ENCODE results near the gene CFAP45.
A peak's percentile ranks its signal among the peaks of the same experiment; 100 is the strongest.
"Not testable (repeated sequence)": the region's sequence is repeated elsewhere in the genome, so short reads cannot be mapped to it uniquely, and the experiment has no call there.

The CFAP45 gene

GRCh38 chr1:159906960-159907359 lies 7.0 kb upstream of the CFAP45 start:
- DNase-seq (ENCODE audit: low read depth in 3 of 3) = no peak

GRCh38 chr1:159904036-159904435 lies 4.1 kb upstream of the CFAP45 start:
- DNase-seq (ENCODE audit: low read depth in 3 of 3) = not testable (repeated sequence)

GRCh38 chr1:159902541-159902940 lies 2.6 kb upstream of the CFAP45 start:
- no peak for DNase-seq (ENCODE audit: low read depth in 3 of 3)

DNA sequence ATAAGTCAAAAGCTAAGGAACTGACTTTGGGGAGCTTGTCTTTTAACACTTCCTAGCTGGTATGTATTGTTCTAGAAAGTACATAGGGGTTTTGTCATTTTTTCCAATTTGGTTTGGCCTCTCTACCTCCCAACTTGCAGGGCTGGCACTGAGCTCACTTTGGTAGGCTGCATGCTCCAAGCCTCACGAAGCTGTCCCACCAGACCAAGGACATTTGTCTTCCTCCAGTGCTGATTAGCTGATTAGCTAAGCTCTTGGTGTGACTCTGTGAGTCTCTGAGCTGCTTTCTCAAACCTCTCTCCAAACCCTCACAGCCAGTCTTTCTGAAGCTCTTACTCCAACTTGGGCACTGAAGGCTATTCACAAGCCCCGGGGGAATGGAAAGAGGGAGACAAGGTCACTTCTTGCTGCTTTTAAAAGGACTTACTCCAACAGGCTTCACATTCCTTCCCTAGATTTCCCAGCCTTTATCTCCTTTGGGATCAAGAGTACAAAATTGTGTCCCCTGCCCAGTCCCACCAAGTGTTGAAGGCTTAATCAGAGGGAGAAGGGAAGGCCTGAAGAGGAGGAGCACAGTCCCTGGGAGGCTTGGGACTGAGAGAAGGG lies 893 bp upstream of the CFAP45 start:
- no peak for DNase-seq (ENCODE audit: low read depth in 3 of 3)

DNA sequence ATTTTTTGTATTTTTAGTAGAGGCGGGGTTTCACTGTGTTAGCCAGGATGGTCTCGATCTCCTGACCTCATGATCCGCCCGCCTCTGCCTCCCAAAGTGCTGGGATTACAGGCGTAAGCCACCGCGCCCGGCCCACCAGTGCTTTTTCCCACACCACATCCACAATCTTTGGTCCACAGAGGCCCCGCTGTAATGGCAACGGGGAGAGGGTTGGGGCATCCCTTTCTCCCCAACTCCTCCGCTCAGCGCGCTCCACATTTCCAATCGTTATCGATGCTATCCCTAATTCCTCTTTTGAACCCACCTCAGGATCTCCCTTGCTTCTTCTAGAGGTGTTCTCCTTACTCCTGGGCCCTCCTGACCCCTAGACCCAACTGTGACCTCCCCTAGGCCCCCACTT lies 331 bp downstream of the CFAP45 start:
- DNase-seq (ENCODE audit: low read depth in 3 of 3) = not testable (repeated sequence)

GRCh38 chr1:159898527-159898926 lies 1.4 kb downstream of the CFAP45 start:
- DNase-seq (ENCODE audit: low read depth in 3 of 3) = no peak

DNA sequence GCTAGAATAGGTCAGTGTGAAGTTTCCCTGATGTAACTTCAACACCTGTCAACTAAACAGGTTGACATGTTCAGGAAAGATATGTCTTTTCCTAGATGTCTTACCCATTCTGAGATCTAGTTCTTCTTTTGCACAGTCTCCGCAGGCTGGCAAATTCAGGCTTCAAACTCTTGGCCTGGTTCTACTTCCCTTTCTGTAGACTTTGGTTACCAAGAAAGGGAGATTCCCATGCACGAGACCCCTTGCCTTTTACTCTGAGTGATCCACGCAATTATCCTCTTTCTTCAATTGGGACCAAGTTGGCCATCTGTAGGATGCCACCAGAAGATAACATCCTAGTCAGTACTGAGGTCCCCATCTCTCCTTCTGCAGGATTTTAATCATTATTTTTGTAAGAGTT lies 2.0 kb downstream of the CFAP45 start:
- no peak for DNase-seq (ENCODE audit: low read depth in 3 of 3)

- no peak for DNase-seq (ENCODE audit: low read depth in 3 of 3)
These were observed 3.4 kb downstream of the CFAP45 start for GRCh38 chr1:159896546-159896930.

DNA sequence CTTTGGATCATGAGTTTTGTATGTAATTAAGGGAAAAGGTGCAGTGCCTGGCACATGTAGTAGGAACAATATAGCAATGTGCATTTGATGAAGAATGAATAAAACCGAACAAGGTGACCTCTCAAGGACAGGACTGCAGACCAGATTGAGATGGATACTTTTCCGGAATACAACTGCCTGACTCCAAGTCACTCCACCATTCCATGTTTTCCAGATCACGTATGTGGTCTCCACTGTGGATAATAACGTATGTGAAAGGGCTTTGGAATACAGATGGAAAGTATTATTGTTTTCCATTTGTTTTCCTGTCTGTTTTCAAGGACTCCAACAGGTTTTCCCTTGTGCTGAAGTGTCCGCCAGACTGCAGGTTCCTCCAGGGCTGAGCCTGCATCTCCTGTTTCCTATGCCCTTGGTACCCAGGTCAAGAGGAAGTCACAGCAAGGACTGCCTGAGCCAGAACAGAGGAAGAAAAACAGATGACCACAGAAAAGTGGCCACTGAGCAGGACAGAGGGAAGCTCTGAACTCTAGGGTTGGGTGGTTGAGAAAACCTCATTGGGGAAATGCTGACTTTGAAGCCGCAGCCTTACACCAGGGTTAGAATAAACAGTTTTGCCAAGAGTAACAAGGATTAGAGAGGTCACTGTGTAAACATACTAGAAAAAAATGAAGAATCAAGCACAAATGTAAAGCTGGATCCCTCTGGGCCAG lies 4.0 kb downstream of the CFAP45 start:
- no peak for DNase-seq (ENCODE audit: low read depth in 3 of 3)

- no peak for DNase-seq (ENCODE audit: low read depth in 3 of 3)
These were observed 4.7 kb downstream of the CFAP45 start for GRCh38 chr1:159895286-159895685.

DNA sequence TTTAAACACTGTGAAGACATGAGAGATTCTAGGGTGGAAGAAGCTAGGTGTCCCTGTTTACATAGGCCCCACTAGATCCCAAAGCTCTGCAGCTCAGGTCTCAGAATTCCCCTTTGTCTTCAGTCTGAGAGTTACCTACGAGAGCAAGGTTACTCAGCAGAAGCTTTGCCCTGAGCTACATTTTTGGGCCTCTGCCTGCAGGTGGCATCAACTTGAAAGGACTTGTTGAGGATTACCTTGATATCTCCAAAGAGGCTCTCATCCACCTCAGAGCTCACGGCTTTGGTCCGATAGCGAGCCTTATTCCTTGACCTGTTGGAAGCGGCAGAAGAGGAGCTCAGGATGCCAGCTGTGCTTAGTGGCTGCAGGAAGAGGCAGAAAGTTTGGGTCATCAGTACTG lies 7.0 kb downstream of the CFAP45 start:
- DNase-seq (ENCODE audit: low read depth in 3 of 3) = no peak

GRCh38 chr1:159891275-159892157 lies 8.4 kb downstream of the CFAP45 start:
- DNase-seq (ENCODE audit: low read depth in 3 of 3) = peak; percentile 54 to 67 (median 60)

DNA sequence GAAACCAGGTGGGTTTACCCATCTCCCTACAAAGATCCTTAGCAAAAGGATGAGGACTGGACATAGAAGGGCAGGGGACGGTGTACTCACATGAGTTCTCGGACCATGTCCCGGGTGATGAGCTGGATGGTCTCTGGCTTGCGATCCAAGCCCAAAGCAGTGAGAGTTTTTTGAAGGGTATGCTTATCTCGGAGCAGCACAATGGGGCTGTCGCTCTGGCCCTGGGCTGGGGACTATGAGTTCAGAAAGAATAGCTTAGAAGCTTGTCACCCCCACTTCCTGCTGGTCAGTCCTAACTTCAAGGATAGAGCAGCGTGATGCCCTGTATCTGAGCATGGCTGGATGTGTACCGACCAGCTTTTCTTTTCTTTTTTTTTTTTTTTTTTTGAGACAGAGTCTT lies 9.6 kb downstream of the CFAP45 start:
- no peak for DNase-seq (ENCODE audit: low read depth in 3 of 3)

DNA sequence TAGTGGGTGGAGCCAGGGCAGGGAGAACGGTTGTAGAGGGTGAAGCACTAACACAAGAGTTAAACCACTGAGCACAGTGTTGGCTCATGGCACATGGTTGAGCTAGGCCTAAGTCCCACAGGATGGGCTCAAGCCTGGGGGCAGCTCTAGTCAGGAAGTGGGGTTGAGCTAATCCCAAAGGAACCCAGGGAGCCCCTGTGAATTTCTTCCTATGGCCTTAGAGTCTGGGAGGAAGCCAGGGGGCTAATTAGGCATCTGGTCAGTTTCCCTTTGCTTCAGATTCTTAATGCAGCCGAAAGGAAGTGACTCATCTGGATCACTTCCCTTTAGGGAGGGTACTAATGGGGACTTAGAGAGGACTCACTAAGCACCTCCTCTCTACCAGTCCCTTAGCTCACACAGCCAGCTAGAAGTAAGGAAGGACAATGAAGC lies 10.1 kb downstream of the CFAP45 start:
- DNase-seq (ENCODE audit: low read depth in 3 of 3) = no peak

DNA sequence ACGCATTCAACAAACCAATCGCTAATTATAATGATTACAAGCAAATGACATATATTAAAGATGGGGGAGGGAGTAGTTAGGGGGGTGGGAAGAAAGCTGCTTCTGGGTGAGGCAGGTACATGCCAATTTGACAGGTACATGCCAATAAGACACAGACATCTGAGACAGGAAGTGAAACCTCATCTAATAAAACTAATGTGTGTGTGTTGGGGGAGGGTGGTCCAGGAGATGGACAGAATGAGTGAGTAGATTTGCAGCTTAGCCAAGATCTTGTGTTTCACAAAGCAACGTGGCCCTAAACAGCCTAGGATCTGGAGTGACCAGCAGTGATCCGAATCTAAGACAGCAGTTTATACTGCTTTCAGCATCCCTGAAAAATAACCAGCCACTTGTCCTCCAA lies 10.8 kb downstream of the CFAP45 start:
- no peak for DNase-seq (ENCODE audit: low read depth in 3 of 3)

DNA sequence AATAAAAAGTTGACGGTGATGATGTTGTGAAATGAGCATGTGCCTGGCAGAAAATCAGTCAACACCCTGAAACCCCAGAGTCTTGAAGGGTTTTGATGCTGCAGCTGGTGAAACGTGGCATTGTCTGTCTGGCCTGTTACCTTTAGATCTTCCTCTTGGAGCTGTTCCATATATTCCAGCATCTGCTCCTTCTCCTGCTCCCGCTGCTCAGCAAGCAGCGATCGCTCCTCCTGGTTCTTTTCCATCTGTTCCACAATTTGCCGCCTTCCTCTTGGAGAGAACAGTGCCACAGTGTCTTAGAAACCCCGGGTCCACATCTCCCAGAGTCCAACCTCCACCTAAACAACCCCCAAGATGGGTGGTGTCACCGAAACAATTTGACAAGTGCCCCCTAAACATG lies 15.7 kb downstream of the CFAP45 start:
- no peak for DNase-seq (ENCODE audit: low read depth in 3 of 3)

GRCh38 chr1:159883134-159883533 lies 16.8 kb downstream of the CFAP45 start:
- no peak for DNase-seq (ENCODE audit: low read depth in 3 of 3)

- no peak for DNase-seq (ENCODE audit: low read depth in 3 of 3)
These were observed 17.5 kb downstream of the CFAP45 start for GRCh38 chr1:159882527-159882862.

GRCh38 chr1:159881622-159882526 lies 18.1 kb downstream of the CFAP45 start:
- DNase-seq (ENCODE audit: low read depth in 3 of 3) = no peak

- no peak for DNase-seq (ENCODE audit: low read depth in 3 of 3)
These were observed 19.5 kb downstream of the CFAP45 start for GRCh38 chr1:159880430-159880829.

GRCh38 chr1:159879977-159880376 lies 20.0 kb downstream of the CFAP45 start:
- no peak for DNase-seq (ENCODE audit: low read depth in 3 of 3)

GRCh38 chr1:159879136-159879535 lies 20.8 kb downstream of the CFAP45 start:
- DNase-seq (ENCODE audit: low read depth in 3 of 3) = no peak
